ACHN (cell line): Measurements from ENCODE around the gene KIF21B.
A peak's percentile ranks its signal among the peaks of the same experiment; 100 is the strongest.
"Not testable (repeated sequence)": the region's sequence is repeated elsewhere in the genome, so short reads cannot be mapped to it uniquely, and the experiment has no call there.

Experiments used
- DNase-seq: peaks from one replicate; pipeline ENCODE4 v3.0.0-alpha.2; 2015
- in situ Hi-C: cut with HindIII; loops from 2 replicates; pipeline ENCODE4 v1.10.0; 2017; ENCODE audit warnings: low sequenced_read_pairs, low pct_ligation_motif_present, low pct_unique_long_range_greater_than_20kb

KIF21B gene

GRCh38 chr1:200977071-200977754 is 46.3 kb downstream of the KIF21B start:
- peak; percentile 9 for DNase-seq
- in situ Hi-C loops: no loop called here

- in situ Hi-C loops: no loop called here
- no peak for DNase-seq
Observed at GRCh38 chr1:200976634-200977033, 46.9 kb downstream of the KIF21B start.

GRCh38 chr1:200975458-200975857 is 48.1 kb downstream of the KIF21B start:
- in situ Hi-C loops: no loop called here
- DNase-seq: no peak

- no peak for DNase-seq
- in situ Hi-C loops: no loop called here
Observed at GRCh38 chr1:200974711-200975110, 48.8 kb downstream of the KIF21B start.

GRCh38 chr1:200973937-200974657 is 49.4 kb downstream of the KIF21B start:
- DNase-seq: no peak
- in situ Hi-C loops: no loop called here

GRCh38 chr1:200972985-200973742 is 50.4 kb downstream of the KIF21B start:
- in situ Hi-C loops: no loop called here
- DNase-seq: no peak

- peak; percentile 59 for DNase-seq
- in situ Hi-C loops: no loop called here
Observed at GRCh38 chr1:200971955-200972711, 51.4 kb downstream of the KIF21B start.

- in situ Hi-C loops: no loop called here
- DNase-seq: no peak
Observed at GRCh38 chr1:200971428-200971903, 52.0 kb downstream of the KIF21B start.

- no peak for DNase-seq
- in situ Hi-C loops: no loop called here
Observed at GRCh38 chr1:200970771-200971427, 52.6 kb downstream of the KIF21B start.

GRCh38 chr1:200969726-200970561 is 53.6 kb downstream of the KIF21B start:
- in situ Hi-C loops: no loop called here
- DNase-seq: no peak

GRCh38 chr1:200968469-200969410 is 54.8 kb downstream of the KIF21B start:
- no peak for DNase-seq
- in situ Hi-C loops: no loop called here

GRCh38 chr1:200967693-200968468 is 55.6 kb downstream of the KIF21B start:
- in situ Hi-C loops: no loop called here
- DNase-seq: no peak

- no peak for DNase-seq
- in situ Hi-C loops: no loop called here
Observed at GRCh38 chr1:200966934-200967333, 56.6 kb downstream of the KIF21B start.

GRCh38 chr1:200965111-200965805 is 58.3 kb downstream of the KIF21B start:
- DNase-seq: no peak
- in situ Hi-C loops: no loop called here

- DNase-seq, in situ Hi-C loops: not testable (repeated sequence)
Observed at GRCh38 chr1:200963888-200964287, 59.6 kb downstream of the KIF21B start.
